ENCODE measurements around the gene SARM1.

The SARM1 gene

GRCh38 chr17:28427371-28427770 is 55.9 kb downstream of the SARM1 start:
- TF ChIP-seq GATA3 (IDR thresholded peaks at IDR 0.05; ENCODE audit: low read depth, low read length) = no peak
- no peak for TF ChIP-seq GATA2 (IDR thresholded peaks at IDR 0.05; ENCODE audit: low read depth, low read length)

DNA sequence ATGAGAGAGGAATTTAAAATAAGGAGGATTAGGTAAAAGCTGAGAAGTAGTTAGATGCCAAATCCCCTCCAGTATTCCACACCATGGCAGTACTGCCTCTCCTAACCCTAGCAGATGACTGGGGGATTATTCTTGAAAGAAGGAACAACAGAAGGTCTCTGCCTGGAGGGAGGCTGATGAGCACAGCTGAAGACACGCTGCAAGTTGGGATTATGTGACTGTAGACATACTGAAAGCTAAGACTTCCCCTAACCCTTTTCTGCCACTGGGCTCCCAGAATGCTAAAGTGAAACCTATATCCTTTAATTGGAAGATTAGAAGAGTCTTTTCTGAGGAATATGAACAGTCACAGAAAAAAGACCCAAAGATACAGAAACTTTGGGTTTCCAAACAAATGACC is 62.2 kb downstream of the SARM1 start:
- TF ChIP-seq GATA2 (IDR thresholded peaks at IDR 0.05; ENCODE audit: low read depth, low read length) (no peak), GATA3 (IDR thresholded peaks at IDR 0.05; ENCODE audit: low read depth, low read length) (no peak)

DNA sequence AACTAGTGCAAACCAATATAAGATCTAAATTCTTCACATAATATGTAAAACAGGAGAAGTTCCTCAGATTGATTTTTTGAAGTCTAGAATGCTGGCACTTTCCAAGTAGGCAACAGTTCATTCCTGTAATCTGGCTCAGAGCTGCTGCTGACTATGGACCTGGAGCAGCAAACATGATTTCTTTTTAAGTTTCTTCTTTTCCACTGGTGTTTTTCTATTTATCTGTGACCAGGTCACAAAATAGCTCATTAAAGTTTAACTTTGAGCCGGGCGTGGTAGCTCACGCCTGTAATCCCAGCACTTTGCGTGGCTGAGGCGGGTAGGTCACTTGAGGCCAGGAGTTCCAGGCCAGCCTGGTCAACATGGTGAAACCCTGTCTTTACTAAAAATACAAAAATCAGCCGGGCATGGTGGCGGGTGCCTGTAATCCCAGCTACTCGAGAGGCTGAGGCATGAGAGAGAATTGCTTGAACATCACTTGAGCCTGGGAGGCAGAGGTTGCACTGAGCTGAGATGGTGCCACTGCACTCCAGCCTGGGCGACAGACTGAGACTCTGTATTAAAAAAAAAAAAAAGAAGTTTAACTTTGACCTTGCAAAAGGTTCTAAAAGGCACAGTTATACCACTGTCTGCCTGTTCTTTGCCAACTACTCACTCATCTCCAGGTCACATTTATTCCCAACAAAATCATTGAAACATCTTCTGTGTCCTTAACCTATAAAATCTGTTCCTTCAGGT is 72.6 kb downstream of the SARM1 start:
- TF ChIP-seq GATA2 (IDR thresholded peaks at IDR 0.05; ENCODE audit: low read depth, low read length) (no peak), GATA3 (IDR thresholded peaks at IDR 0.05; ENCODE audit: low read depth, low read length) (no peak)

DNA sequence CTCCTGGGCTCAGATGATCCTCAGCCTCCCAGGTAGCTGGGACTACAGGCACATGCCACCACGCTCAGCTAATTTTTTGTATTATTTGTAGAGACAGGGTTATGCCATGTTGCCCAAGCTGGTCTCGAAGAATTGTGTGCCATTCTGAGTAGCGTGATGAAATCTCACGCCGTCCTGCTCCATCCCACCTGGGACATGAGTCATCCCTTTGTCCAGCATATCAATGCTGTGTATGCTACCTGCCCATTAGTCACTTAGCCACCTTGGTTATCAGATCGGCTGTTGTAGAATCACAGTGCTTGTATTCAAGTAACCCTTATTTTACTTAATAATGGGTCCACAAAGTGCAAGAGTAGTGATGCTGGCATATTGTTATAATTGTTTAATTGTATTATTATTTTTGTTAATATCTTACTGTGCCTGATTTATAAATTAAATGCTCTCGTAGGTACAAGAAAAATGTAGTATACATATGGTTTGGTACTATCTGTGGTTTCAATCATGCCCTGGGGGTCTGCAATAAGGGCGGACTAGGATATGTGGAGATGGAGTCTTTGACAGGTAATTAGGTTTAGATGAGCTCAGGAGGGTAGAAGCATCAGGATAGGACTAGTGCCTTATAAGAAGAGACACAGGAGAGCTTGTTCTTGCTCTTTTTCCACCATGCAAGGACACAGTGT is 75.4 kb downstream of the SARM1 start:
- TF ChIP-seq GATA3 (IDR thresholded peaks at IDR 0.05; ENCODE audit: low read depth, low read length) = no peak
- TF ChIP-seq GATA2 (IDR thresholded peaks at IDR 0.05; ENCODE audit: low read depth, low read length) = no peak

DNA sequence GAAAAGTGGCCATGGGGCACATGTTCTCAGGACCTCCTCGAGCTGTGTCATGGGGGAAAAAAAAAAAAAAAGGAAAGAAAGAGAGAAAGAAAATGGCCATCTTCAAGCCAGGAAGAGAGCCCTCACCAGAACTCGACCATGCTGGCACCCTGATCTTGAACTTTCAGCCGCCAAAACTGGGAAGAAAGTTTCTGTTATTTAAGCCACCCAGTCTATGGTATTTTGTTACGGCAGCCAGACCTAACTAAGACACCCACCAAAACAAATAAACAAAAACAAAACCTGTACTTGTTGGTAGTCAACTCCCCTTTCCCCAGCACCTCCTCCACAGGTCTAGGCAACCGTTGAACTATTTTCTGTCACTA is 75.9 kb downstream of the SARM1 start:
- no peak for TF ChIP-seq GATA3 (IDR thresholded peaks at IDR 0.05; ENCODE audit: low read depth, low read length)
- no peak for TF ChIP-seq GATA2 (IDR thresholded peaks at IDR 0.05; ENCODE audit: low read depth, low read length)

DNA sequence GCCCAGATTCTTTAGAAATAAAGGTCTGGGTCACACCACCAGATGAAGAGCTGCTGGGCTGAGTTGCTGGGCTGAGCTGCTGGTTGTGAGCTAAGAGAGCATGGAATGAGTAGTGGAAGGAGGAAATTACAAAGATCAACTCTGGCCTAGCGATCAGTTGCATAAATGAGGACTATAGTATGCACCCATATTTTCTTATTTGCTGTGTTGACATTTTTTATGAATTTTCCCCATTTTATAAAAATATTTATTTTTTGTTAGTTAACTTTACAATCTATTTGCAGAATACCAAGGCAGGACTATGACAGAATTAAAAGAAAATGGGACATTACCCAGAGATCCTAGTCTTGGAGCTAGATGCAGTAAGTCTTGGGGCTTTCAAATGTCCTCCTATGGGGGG is 78.4 kb downstream of the SARM1 start:
- TF ChIP-seq GATA3 (IDR thresholded peaks at IDR 0.05; ENCODE audit: low read depth, low read length) (no peak), GATA2 (IDR thresholded peaks at IDR 0.05; ENCODE audit: low read depth, low read length) (no peak)
